ENCODE measurements around the gene CA9. TPM values are rescaled to one million over a fixed set of nuclear protein-coding genes. Genes with fewer than 3 reads are reported as not detected.

CA9 gene
- polyA plus RNA-seq, 3 donors: not detected

DNA sequence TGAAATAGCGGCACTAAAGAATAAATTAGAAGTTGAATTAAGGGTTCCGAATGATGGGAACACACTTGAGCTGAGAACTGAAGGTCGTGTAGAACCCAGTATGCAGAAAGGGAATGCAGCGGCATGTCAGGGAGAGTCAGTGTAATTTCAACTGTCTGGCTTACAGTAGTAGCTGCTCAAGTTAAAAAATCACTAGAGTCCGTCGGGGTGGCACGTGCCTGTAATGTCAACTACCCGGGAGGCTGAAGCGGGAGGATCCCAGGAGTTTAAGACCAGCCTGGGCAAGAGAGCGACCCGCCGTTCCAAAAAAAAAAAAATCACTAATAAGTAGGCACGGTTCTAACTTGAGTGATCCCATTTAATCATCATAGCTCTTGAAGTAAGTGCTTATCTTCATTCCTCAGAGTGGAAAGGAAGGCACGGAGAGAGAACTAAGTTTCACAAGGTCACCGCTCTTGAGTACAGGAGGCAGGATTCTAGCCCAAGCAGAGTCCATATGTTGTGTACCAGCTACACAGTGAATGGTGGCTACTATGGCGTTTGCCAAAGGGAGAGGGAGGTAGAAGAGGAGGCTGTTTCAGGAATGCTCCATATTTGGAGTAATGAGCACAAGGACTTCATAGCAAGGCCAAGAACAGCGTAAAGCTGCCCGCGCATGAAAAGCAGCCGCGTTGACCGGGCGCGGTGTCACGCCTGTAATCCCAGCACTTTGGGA lies 16.7 kb upstream of the CA9 start:
- Histone ChIP-seq H3K79me2 (ENCODE audit: insufficient read depth, low read length) (peaks cover 10% of the 10 kb centered on the region), H3K4me1 (ENCODE audit: control insufficient read depth in 1 of 2, insufficient read depth in 2 of 2, low read length in 2 of 2) (peaks cover 35 to 43% of the 10 kb centered on the region in 2 donors), H3K36me3 (replicated peaks in 1 of 2; ENCODE audit: control insufficient read depth in 1 of 2, insufficient read depth in 2 of 2, low read length in 2 of 2) (peaks cover 10 to 14% of the 10 kb centered on the region in 2 donors), H2AFZ (ENCODE audit: insufficient read depth, low read depth, low read length, poor library complexity, severe bottlenecking) (peak overlapping the region; percentile 90), H4K20me1 (ENCODE audit: insufficient read depth, low read length) (no peaks in the 10 kb centered on the region), H3K9me3 (replicated peaks in 1 of 2; ENCODE audit: control insufficient read depth in 1 of 2, insufficient read depth in 1 of 2, low read length in 2 of 2) (no peaks in the 10 kb centered on the region), H3K27ac (ENCODE audit: low read depth in 1 of 2, low read length in 2 of 2) (peak overlapping the region; percentile 85 to 98), H3K4me2 (replicated peaks; ENCODE audit: extremely low read depth, low read length, poor library complexity, severe bottlenecking) (peak overlapping the region; percentile 92), H3K9ac (ENCODE audit: insufficient read depth, low read length, poor library complexity, severe bottlenecking) (peak overlapping the region; percentile 88), H3K27me3 (ENCODE audit: control insufficient read depth in 2 of 2, insufficient read depth in 2 of 2, low read length in 2 of 2) (no peaks in the 10 kb centered on the region), H3K4me3 (replicated peaks in 1 of 3; ENCODE audit: low read depth in 2 of 3, low read length in 3 of 3) (peak overlapping the region; percentile 83 to 94 (median 88))
- intact Hi-C loops (cut with micrococcal nuclease): loop anchor here (1.0 to 5.0 kb wide), 6 partner anchors 11 to 545 kb away; partner anchors contain the start of genes CREB3 (in 1 of the 2), TESK1 (in 1 of the 2) and TLN1 (in 1 of the 2)
- Mint-ChIP-seq H3K27ac (peak overlapping the region; percentile 95 to 100 (median 98)), H3K4me1 (peaks cover 40% of the 10 kb centered on the region), H3K4me3 (peak overlapping the region; percentile 87 to 90), H3K27me3 (ENCODE audit: low read depth in 3 of 3) (peaks cover 0 to 8% (median 5%) of the 10 kb centered on the region in 3 donors), H3K36me3 (peaks cover 18 to 19% of the 10 kb centered on the region in 2 donors), H3K9me3 (no peaks in the 10 kb centered on the region)
- DNase-seq: no peak
- WGBS (ENCODE audit: insufficient coverage): 36% methylated on average over 20 of the region's 25 CpGs
- TF ChIP-seq, protein P1, sequence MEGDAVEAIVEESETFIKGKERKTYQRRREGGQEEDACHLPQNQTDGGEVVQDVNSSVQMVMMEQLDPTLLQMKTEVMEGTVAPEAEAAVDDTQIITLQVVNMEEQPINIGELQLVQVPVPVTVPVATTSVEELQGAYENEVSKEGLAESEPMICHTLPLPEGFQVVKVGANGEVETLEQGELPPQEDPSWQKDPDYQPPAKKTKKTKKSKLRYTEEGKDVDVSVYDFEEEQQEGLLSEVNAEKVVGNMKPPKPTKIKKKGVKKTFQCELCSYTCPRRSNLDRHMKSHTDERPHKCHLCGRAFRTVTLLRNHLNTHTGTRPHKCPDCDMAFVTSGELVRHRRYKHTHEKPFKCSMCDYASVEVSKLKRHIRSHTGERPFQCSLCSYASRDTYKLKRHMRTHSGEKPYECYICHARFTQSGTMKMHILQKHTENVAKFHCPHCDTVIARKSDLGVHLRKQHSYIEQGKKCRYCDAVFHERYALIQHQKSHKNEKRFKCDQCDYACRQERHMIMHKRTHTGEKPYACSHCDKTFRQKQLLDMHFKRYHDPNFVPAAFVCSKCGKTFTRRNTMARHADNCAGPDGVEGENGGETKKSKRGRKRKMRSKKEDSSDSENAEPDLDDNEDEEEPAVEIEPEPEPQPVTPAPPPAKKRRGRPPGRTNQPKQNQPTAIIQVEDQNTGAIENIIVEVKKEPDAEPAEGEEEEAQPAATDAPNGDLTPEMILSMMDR (IDR thresholded peaks at IDR 0.05): no peak

DNA sequence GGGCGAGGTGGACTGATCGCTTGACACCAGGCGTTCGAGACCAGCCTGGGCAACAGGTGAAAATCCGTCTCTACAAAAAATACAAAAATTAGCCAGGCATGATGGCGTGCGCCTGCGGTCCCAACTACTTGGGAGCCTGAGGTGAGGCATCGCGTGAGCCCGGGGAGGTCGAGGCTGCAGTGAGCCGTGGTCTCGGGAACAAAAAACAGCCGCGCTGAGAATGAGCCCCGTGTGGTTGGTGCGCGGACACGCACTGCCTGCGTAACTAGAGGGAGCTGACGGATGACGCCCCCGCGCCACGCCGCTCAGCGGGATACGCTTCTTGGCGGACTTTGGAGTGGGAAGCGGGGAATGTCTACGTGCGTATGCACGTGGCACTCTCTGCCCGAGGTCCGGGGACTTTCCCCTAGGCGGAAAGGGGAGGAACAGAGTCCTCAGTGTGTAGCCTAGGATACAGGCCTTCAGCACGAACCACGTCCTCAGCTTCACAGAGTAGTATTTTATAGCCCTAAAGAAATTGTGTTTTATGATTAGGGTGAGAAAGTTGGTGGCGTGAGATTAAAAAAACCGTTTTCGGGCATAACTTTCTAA lies 16.1 kb upstream of the CA9 start, which contains the start of gene RMRP:
TSS of gene RMRP (minus strand) at position 474 of the 591 bp plus-strand sequence.
- intact Hi-C loops (cut with micrococcal nuclease): loop anchor here (1.0 to 5.0 kb wide), 6 partner anchors 11 to 545 kb away; partner anchors contain the start of genes CREB3 (in 1 of the 2), TESK1 (in 1 of the 2) and TLN1 (in 1 of the 2)
- Mint-ChIP-seq H3K4me1 (peaks cover 43% of the 10 kb centered on the region), H3K27ac (peak within 1 kb of the TSS; percentile 95 to 100 (median 98)), H3K4me3 (peak within 1 kb of the TSS; percentile 87 to 90), H3K36me3 (peaks cover 19 to 22% of the 10 kb centered on the region in 2 donors), H3K9me3 (no peaks in the 10 kb centered on the region), H3K27me3 (ENCODE audit: low read depth in 3 of 3) (peaks cover 0 to 8% (median 5%) of the 10 kb centered on the region in 3 donors)
- peaks cover 14% of the 10 kb centered on the region for H3K79me2 ChIP-seq (ENCODE audit: insufficient read depth, low read length)
- H3K36me3 ChIP-seq (replicated peaks in 1 of 2; ENCODE audit: control insufficient read depth in 1 of 2, insufficient read depth in 2 of 2, low read length in 2 of 2): peaks cover 10 to 14% of the 10 kb centered on the region in 2 donors
- WGBS (ENCODE audit: insufficient coverage): under 1% methylated on average over 30 of the region's 42 CpGs
- H4K20me1 ChIP-seq (ENCODE audit: insufficient read depth, low read length): no peaks in the 10 kb centered on the region
- H3K4me1 ChIP-seq (ENCODE audit: control insufficient read depth in 1 of 2, insufficient read depth in 2 of 2, low read length in 2 of 2): peaks cover 29 to 43% of the 10 kb centered on the region in 2 donors
- no peaks in the 10 kb centered on the region for H3K9me3 ChIP-seq (replicated peaks in 1 of 2; ENCODE audit: control insufficient read depth in 1 of 2, insufficient read depth in 1 of 2, low read length in 2 of 2)
- peak within 1 kb of the TSS; percentile 83 to 94 (median 88) for H3K4me3 ChIP-seq (replicated peaks in 1 of 3; ENCODE audit: low read depth in 2 of 3, low read length in 3 of 3)
- peak; percentile 94 to 99 (median 95) for DNase-seq
- peak within 1 kb of the TSS; percentile 85 to 98 for H3K27ac ChIP-seq (ENCODE audit: low read depth in 1 of 2, low read length in 2 of 2)
- H3K4me2 ChIP-seq (replicated peaks; ENCODE audit: extremely low read depth, low read length, poor library complexity, severe bottlenecking): peak within 1 kb of the TSS; percentile 92
- no peaks in the 10 kb centered on the region for H3K27me3 ChIP-seq (ENCODE audit: control insufficient read depth in 2 of 2, insufficient read depth in 2 of 2, low read length in 2 of 2)
- H2AFZ ChIP-seq (ENCODE audit: insufficient read depth, low read depth, low read length, poor library complexity, severe bottlenecking): peak within 1 kb of the TSS; percentile 90
- H3K9ac ChIP-seq (ENCODE audit: insufficient read depth, low read length, poor library complexity, severe bottlenecking): peak within 1 kb of the TSS; percentile 88
- TF ChIP-seq, protein P1 (IDR thresholded peaks at IDR 0.05): no peak

Measured in CD14-positive monocyte (primary cell).